GM18520 (cell line): ENCODE results near the gene MYO10.
A peak's percentile ranks its signal among the peaks of the same experiment; 100 is the strongest.
"Not testable (repeated sequence)": the region's sequence is repeated elsewhere in the genome, so short reads cannot be mapped to it uniquely, and the experiment has no call there.

Experiments used
- ATAC-seq: cut with Tn5 transposase; IDR thresholded peaks from one replicate; pipeline ENCODE4 v1.9.1; 2021; ENCODE audit not compliant: unreplicated experiment

MYO10 gene

DNA sequence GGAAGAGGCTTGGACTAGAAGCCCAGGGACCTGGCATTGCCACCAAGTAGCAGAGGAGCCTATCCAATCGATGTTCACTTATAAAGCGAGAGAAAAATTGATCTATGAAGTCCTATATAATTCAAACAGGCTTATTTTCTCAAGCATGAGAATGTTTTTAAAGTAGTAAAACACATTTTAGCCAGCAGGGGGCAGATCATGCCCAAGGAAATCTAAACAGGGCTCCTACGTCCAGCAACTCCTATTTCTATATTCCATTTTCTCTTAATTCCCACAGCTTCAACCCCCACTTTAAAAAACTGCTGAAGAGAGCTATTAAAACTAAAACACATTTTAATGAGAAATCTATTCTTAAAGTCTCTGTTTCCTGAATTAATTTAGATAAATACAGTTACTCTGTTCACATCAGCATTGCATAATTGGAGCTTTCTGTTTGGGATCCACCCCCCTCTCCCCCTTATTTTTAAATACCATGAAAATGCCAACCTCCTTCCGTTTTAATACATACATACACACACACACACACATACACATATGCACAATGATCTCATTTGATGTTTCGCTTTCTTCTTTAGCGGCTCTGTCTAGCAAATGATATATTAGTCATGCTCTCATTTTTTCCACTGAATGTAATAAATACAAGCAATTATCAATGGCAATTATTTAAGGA is 144.9 kb downstream of the MYO10 start:
- ATAC-seq = no peak

- no peak for ATAC-seq
Measured at GRCh38 chr5:16788957-16789356, 147.1 kb downstream of the MYO10 start.

GRCh38 chr5:16787278-16787677 is 148.8 kb downstream of the MYO10 start:
- no peak for ATAC-seq

GRCh38 chr5:16784843-16785791 is 151.0 kb downstream of the MYO10 start:
- peak; percentile 98 for ATAC-seq

DNA sequence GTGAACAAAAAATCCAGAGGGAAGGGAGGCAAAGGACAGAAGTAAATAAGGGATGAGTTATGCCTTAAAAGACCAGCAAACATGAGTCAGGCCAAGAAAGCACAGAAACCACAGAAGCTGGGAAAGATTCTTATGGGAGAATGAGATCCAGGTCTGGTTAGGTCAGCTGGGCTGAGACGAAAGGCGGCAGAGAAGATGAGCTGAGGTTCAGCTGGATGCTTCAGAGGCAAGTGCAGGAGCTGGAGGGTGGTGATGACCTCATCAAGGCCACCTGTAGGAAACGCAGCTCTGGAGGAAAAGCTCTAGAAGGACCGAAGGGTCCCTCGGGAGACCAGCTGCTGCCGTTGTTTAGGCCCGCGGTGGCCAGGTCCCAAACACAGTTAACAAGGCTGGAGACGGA is 152.0 kb downstream of the MYO10 start:
- ATAC-seq = no peak

GRCh38 chr5:16781828-16782626 is 154.1 kb downstream of the MYO10 start:
- no peak for ATAC-seq

GRCh38 chr5:16780325-16780724 is 155.8 kb downstream of the MYO10 start:
- ATAC-seq = no peak

DNA sequence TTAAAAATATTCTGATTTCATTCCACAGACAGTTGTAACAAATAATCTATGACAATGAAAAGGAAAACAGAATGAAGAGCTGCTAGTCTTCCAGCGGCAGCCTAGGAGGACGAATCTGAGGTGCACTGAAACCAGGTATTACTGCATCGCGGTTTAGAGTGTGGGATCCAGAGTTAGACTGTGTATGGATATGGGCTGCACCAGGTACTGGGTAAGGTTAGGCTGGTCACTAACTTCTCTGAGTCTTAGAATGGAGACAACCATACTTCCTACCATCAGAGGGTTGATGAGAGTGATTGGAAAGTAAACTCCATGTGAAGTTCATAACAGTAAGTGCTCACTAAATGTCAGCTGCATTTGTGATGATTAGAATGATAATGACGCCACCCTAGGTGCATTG is 158.7 kb downstream of the MYO10 start:
- ATAC-seq = no peak

- no peak for ATAC-seq
Measured at GRCh38 chr5:16776611-16777251, 159.4 kb downstream of the MYO10 start.

DNA sequence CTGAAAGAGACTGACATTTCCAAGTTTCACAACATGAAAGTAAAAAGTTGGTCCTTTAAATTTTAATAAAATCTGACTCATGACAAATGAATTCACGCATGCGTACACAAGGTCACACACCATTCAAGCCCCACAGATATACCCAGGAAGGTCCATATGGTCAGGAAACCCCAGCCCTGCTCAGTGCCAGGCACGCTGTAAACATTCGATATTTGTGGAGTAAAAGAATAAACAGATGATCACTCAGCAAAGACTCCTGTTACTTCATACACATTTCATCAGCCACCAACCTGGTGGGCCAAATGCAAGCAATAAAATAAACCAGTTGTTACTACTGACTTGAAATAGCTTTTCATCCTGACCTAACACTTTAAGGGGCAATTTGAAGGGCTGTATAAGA is 161.3 kb downstream of the MYO10 start:
- ATAC-seq = no peak

GRCh38 chr5:16773991-16774390 is 162.1 kb downstream of the MYO10 start:
- ATAC-seq = no peak

DNA sequence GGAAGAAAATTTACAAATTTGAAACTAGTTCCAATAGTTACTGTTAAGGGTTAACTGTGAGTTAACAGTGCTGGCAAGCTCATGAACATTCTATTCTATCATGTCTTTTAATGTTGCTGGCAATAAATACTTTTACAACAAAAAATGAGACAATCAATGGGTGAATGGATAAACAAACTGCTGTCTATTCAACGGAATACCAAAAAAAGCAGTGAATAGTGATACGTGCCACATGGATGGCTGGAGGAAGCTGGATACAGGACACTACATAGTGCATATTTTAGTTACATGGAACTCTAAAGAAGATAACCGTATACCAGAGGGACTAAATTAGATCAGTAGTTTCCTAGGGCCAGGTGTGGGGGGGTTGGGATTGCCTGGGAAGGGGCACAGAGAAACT is 163.5 kb downstream of the MYO10 start:
- ATAC-seq = no peak

- no peak for ATAC-seq
Measured at GRCh38 chr5:16768184-16768583, 167.9 kb downstream of the MYO10 start.

GRCh38 chr5:16763211-16763610 is 172.9 kb downstream of the MYO10 start:
- ATAC-seq = no peak

DNA sequence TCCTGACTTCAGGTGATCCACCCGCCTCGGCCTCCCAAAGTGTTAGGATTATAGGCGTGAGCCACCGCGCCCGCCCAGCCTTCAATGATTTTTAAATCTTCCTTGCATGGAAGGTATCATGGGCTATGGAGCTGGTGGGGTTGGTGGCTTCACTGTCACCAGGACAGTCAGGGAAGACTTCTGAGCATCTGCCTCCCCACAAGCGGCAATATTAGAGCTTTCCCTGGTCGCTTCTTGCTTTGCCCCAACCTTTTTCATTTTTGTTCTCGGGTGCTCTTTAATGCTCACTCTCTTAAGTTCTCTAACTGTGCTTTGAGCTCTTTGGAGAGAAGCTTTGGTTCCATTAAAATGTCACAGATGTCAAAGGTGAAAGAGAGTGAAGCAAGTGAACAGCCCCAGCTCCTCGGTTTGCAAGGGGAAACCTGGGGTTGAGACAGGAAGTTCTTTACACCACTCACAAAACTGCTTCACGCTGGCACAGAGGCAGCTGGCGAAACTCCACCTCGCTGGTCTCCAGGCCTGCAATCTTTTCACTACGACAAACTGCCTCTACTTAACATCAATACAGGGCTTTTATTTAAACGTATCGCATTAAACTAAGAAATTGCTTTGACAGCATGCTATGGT is 176.8 kb downstream of the MYO10 start:
- peak; percentile 88 for ATAC-seq

DNA sequence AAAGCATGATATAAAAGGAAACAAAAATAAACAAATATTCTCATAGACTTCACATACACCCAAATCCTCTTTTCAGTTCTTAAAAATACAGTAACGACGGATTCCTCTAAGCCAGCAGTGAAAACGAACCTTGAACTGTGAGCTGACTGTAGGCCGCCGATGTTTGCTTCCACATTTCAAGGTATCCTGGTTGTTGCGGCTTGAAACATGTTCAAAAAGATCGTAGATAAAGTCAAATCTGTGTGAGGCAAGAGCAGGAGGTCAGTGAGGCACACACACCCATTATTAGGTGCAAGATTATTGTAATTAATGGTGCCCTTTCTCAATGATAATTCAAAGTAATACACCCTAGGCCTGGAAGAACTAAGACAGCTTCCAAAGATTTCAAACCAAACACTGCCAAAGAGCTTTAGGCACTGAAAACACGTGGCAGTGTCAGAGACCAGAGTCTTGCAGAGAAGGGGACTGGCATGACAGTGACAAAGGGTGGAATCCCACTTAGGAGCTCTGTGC is 178.0 kb downstream of the MYO10 start:
- ATAC-seq = no peak

DNA sequence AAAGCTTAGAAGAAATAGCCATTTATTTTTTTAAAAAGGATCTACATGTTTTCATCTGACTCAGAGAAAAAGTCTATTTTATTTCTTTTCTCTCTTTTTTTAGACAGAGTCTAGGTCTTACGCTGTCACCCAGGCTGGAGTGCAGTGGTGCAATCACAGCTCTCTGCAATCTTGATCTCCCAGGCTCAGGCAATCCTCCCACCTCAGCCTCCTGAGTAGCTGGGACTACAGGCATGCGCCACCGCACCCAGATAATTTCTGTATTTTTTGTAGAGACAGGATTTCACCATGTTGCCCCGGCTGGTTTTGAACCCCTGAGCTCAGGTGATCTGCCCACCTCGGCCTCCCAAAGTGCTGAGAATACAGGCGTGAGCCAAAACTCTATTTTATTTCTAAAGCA is 178.5 kb downstream of the MYO10 start:
- ATAC-seq = not testable (repeated sequence)

- no peak for ATAC-seq
Measured at GRCh38 chr5:16757146-16757545, 178.9 kb downstream of the MYO10 start.

DNA sequence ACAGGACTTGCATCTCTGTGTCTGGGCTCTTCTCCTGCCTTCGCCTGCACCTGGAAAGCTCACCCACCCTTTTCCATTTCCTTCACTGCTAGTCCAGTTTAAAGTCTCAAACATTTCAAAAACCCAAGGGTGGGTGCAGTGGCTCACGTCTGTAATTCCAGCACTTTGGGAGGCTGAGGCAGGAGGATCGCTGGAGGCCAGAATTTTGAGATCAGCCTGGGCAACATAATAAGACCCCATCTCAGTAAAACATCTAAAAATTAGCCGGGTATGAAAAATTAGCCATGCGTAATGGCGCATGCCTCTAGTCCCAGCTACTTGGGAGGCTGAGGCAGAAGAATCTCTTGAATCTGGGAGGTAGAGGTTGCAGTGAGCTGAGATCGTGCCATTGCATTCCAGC is 179.4 kb downstream of the MYO10 start:
- ATAC-seq = no peak

DNA sequence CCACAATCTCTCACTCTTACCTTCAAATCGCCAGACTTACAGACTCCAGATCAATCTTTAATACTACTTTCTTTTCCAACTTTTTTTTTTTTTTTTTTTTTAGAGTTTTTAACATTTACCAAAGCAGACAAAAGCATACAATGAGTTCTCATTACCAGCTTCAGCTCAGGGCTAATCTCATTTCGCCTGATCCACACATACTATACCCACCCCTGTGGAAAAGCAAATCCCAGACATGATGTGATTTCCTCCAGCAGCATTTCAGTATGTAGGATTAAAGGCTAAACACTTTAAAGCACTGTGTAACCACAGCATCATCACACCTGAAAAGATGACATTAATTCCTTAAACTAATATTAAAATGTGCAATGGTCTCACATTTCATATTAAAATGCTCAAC is 180.4 kb downstream of the MYO10 start:
- ATAC-seq = no peak
